ENCODE results near the gene SRMS. TPM values are rescaled to one million over a fixed set of nuclear protein-coding genes. Genes with fewer than 3 reads are reported as not detected.

The SRMS gene
- total and polyA plus RNA-seq, 2 of the 13 experiments (the other 11 are each of a cell fraction or from before 2014, with no cell fraction given), result not detected

DNA sequence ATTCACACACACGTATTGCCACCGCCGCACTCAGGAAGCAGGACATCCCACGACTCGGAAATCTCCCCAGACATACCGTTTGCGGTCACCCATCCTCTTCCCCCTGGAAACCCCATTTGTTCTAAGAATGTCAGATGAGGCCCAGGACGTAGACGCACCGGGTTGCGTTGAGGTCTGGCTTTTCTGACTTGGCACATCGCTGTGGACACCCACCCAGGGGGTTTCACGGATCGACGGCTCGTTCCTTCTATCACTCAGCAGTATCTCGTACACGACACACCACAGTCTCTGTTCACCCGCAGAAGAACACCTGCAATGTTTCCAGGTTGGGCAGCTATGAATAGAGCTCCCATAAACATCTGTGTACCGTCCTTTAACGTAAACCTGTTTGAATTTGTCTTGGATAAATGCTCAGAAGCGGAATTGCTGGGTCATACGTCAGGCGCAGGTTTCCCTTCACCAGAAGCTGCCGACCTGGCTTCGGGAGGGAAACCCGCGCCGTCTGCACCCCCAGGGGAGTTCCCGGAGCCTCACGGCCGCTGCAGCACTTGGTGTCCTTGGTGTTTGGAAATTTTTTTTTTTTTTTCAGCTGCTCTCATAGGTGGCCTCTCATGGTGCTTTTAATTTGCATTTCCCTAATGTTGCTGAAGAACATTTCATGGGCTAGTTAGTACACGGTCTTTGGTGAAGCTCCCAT lies 39.3 kb downstream of the SRMS start:
- in situ Hi-C loops (cut with HindIII; ENCODE audit: extremely low pct_ligation_motif_present, low pct_unique_long_range_greater_than_20kb), result no loop called here
- CTCF ChIA-PET (ENCODE audit: low intra/inter-chr PET ratio, low total read pairs), result no interaction called here

DNA sequence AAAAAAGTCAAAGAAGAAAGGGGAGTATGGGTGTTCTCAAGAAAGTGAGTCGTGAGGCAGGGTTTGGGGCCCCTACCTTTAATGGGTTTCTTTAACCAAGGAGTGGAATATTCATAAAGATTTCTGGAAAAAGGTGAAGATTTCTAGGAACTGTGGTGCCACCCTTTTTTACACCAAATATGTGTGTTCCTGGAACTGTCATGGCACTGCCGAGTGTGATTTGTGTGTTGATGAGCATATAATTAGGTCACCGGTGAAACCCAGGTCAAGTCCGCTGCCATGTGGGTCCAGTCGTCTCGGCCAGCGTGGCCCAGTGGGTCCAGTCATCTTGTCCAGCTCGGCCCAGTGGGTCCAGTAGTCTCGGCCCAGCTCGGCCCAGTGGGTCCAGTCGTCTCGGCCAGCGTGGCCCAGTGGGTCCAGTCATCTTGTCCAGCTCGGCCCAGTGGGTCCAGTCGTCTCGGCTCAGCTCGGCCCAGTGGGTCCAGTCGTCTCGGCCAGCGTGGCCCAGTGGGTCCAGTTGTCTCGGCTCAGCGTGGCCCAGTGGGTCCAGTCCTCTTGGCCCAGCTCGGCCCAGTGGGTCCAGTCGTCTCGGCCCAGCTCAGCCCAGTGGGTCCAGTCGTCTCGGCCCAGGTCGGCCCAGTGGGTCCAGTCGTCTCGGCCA lies 40.3 kb downstream of the SRMS start:
- ATAC-seq (no peak), DNase-seq (ENCODE audit: low spot score) (no peak), FAIRE-seq (no peak)
- H3K79me2 ChIP-seq (ENCODE audit: insufficient read depth, low read length), result no peaks in the 10 kb centered on the region
- ChIA-PET CTCF (ENCODE audit: low intra/inter-chr PET ratio, low total read pairs) (no interaction called here), POLR2A (no interaction called here)
- BruUV-seq (replicated peaks), result no TSS peak
- WGBS (ENCODE audit: low lambda C conversion rate), result 47% methylated on average over 17 of the region's 30 CpGs
- no peaks in the 10 kb centered on the region for H3K9me3 ChIP-seq (ENCODE audit: low read length)
- H3K27ac ChIP-seq (ENCODE audit: extremely low read length, insufficient read depth, low read length), result no peak overlapping the region
- no peak overlapping the region for H3K9ac ChIP-seq (ENCODE audit: insufficient read depth, low read depth, low read length)
- peaks cover 17 to 89% of the 10 kb centered on the region in 2 experiments; a peak in 4 of 5 replicates for H3K27me3 ChIP-seq (ENCODE audit: control insufficient read depth in 1 of 2, insufficient read depth in 2 of 2, low read length in 2 of 2)
- no peaks in the 10 kb centered on the region for H3K36me3 ChIP-seq (replicated peaks in 1 of 2; ENCODE audit: control insufficient read depth in 1 of 2, insufficient read depth in 2 of 2, low read length in 2 of 2)
- in situ Hi-C loops (cut with HindIII; ENCODE audit: extremely low pct_ligation_motif_present, low pct_unique_long_range_greater_than_20kb), result no loop called here
- intact Hi-C loops (cut with micrococcal nuclease; ENCODE audit: unreplicated experiment), result no loop called here
- H3K4me1 ChIP-seq (ENCODE audit: insufficient read depth, low read length), result no peaks in the 10 kb centered on the region
- H3K4me3 ChIP-seq (replicated peaks in 1 of 3; ENCODE audit: insufficient read depth in 1 of 3, low read depth in 2 of 3, low read length in 3 of 3), result no peak overlapping the region
- H4K20me1 ChIP-seq (ENCODE audit: insufficient read depth, low read length), result no peaks in the 10 kb centered on the region
- H2AFZ ChIP-seq (ENCODE audit: low read length), result no peak overlapping the region
- H3K4me2 ChIP-seq (ENCODE audit: low read depth, low read length), result no peak overlapping the region
- TF ChIP-seq IRF2 (CRISPR knock-in tag; IDR thresholded peaks at IDR 0.05) (no peak), HNF1A (IDR thresholded peaks at IDR 0.05; ENCODE audit: low read depth) (no peak), HNF1A (CRISPR knock-in tag; IDR thresholded peaks at IDR 0.05; ENCODE audit: borderline replicate concordance) (no peak), ZNF883 (CRISPR knock-in tag; IDR thresholded peaks at IDR 0.05; ENCODE audit: not compliant biosample characterization) (no peak), AKAP8 (CRISPR knock-in tag; IDR thresholded peaks at IDR 0.05) (no peak), ZNF850 (CRISPR knock-in tag; conservative IDR thresholded peaks at IDR 0.05) (no peak), NCOA5 (CRISPR knock-in tag; IDR thresholded peaks at IDR 0.05) (no peak)
- TF ChIP-seq, protein P1, sequence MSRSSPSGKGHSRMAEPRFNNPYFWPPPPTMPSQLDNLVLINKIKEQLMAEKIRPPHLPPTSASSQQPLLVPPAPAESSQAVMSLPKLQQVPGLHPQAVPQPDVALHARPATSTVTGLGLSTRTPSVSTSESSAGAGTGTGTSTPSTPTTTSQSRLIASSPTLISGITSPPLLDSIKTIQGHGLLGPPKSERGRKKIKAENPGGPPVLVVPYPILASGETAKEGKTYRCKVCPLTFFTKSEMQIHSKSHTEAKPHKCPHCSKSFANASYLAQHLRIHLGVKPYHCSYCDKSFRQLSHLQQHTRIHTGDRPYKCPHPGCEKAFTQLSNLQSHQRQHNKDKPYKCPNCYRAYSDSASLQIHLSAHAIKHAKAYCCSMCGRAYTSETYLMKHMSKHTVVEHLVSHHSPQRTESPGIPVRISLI (CRISPR knock-in tag; IDR thresholded peaks at IDR 0.05; ENCODE audit: borderline replicate concordance), result no peak

More for the DNA sequence above, 39.3 kb downstream of the SRMS start:
- intact Hi-C loops (cut with micrococcal nuclease; ENCODE audit: unreplicated experiment), result no loop called here
- no TSS peak for BruUV-seq (replicated peaks)
- Histone ChIP-seq H3K4me1 (ENCODE audit: insufficient read depth, low read length) (no peaks in the 10 kb centered on the region), H3K4me2 (ENCODE audit: low read depth, low read length) (no peak overlapping the region), H4K20me1 (ENCODE audit: insufficient read depth, low read length) (no peaks in the 10 kb centered on the region), H3K9ac (ENCODE audit: insufficient read depth, low read depth, low read length) (no peak overlapping the region), H3K9me3 (ENCODE audit: low read length) (no peaks in the 10 kb centered on the region), H3K27ac (ENCODE audit: extremely low read length, insufficient read depth, low read length) (no peak overlapping the region), H2AFZ (ENCODE audit: low read length) (no peak overlapping the region), H3K4me3 (replicated peaks in 1 of 3; ENCODE audit: insufficient read depth in 1 of 3, low read depth in 2 of 3, low read length in 3 of 3) (no peak overlapping the region), H3K36me3 (replicated peaks in 1 of 2; ENCODE audit: control insufficient read depth in 1 of 2, insufficient read depth in 2 of 2, low read length in 2 of 2) (no peaks in the 10 kb centered on the region), H3K79me2 (ENCODE audit: insufficient read depth, low read length) (no peaks in the 10 kb centered on the region), H3K27me3 (ENCODE audit: control insufficient read depth in 1 of 2, insufficient read depth in 2 of 2, low read length in 2 of 2) (peaks cover 11 to 90% of the 10 kb centered on the region in 2 experiments; a peak in 4 of 5 replicates)
- WGBS (ENCODE audit: low lambda C conversion rate), result 44% methylated on average over 33 of the region's 33 CpGs
- no peak for FAIRE-seq
- POLR2A ChIA-PET, result no interaction called here
- no peak for DNase-seq (ENCODE audit: low spot score)
- peak; percentile 63; the same call in 1 of the 2 replicates for TF ChIP-seq EZH2 (conservative IDR thresholded peaks at IDR 0.05; ENCODE audit: low read depth, low read length)
- no peak for TF ChIP-seq ZNF263 (CRISPR knock-in tag; IDR thresholded peaks at IDR 0.05)
- no peak for ATAC-seq
